Sigmoid colon (tissue), 4 donors: ENCODE measurements around the gene OMP.

Experiments
- CTCF ChIP-seq, 4 experiments: fragments of 450-650 bp in 3 of 4; fragments of 200-600 bp in 1 of 4; IDR thresholded peaks; one replicate each; pipeline ENCODE4 v1.5.1; 2016 to 2019; ENCODE audit warnings: antibody characterized with exemption in 4 of 4, mild to moderate bottlenecking in 3 of 4, moderate library complexity in 2 of 4
- EP300 ChIP-seq, 4 donors: sonication (generic); formaldehyde crosslinking; IDR thresholded peaks; one replicate each; pipeline ENCODE4 v1.6.1; 2017; ENCODE audit warnings: antibody characterized with exemption in 4 of 4
- POLR2A ChIP-seq, 2 donors: fragments of 450-650 bp; IDR thresholded peaks; one replicate each; pipeline ENCODE4 v1.6.1; 2016; ENCODE audit warnings: antibody characterized with exemption in 2 of 2, mild to moderate bottlenecking in 2 of 2, moderate library complexity in 2 of 2
- POLR2AphosphoS5 ChIP-seq, 4 donors: sonication (generic); formaldehyde crosslinking; IDR thresholded peaks; one replicate each; pipeline ENCODE4 v1.6.1; 2017; ENCODE audit warnings: antibody characterized with exemption in 4 of 4

- no peak for TF ChIP-seq EP300 (IDR thresholded peaks at IDR 0.05)
- no peak for TF ChIP-seq CTCF (IDR thresholded peaks at IDR 0.05)
- TF ChIP-seq POLR2AphosphoS5 (IDR thresholded peaks at IDR 0.05), result no peak
- TF ChIP-seq POLR2A (IDR thresholded peaks at IDR 0.05), result no peak
Measured at GRCh38 chr11:77129069-77129841, 26.6 kb downstream of the OMP start.
